Dermis lymphatic vessel endothelial cell (primary cell): ENCODE results near the gene SLC31A1. TPM values are rescaled to one million over a fixed set of nuclear protein-coding genes. Genes with fewer than 3 reads are reported as not detected.

Source experiments
- total RNA-seq: library from RNA; depleted of rRNA; stranded (reverse); fragments of >200 nt; gene quantifications from 2 replicates; pipeline ENCODE4 v1.2.1, GENCODE V29; 2014

The SLC31A1 gene
- total RNA-seq: 12.6 and 13.2 TPM in 2 replicates

GRCh38 chr9:113221003-113221799, at the start of gene SLC31A1, which contains the start of gene FKBP15:
Gene SLC31A1, plus strand, starts transcription at chr9:113221544. Its CDS starts 34,605 bp downstream, at chr9:113256149.
Gene FKBP15, minus strand, starts transcription at chr9:113221277. Its CDS starts 34 bp downstream, at chr9:113221243.

GRCh38 chr9:113275157-113276131, 54.1 kb downstream of the SLC31A1 start, which contains the start of the genes CDC26 and PRPF4:
Gene CDC26, minus strand, starts transcription at chr9:113275572. Its CDS starts 3,065 bp downstream, at chr9:113272507.
Gene PRPF4, plus strand, starts transcription at chr9:113275658. Its CDS starts 86 bp downstream, at chr9:113275744.

GRCh38 chr9:113302792-113303418, 81.6 kb downstream of the SLC31A1 start, which contains the start of gene RNF183:
Gene RNF183, minus strand, starts transcription at chr9:113303376. Its CDS starts 5,192 bp downstream, at chr9:113298184.

Other genes with a start within 250 kb of the SLC31A1 start
- gene ZNF883, start 209.4 kb upstream of the SLC31A1 start, total RNA-seq: 0.17 TPM in 1 of 2 replicates, not detected in the other
- 0.65 and 1.4 TPM in 2 replicates for gene ZFP37, start 164.8 kb upstream of the SLC31A1 start, total RNA-seq
- 4.5 and 7.6 TPM in 2 replicates for gene SLC31A2, start 70.5 kb upstream of the SLC31A1 start, total RNA-seq
- gene FKBP15, start 267 bp upstream of the SLC31A1 start, total RNA-seq: 16.1 and 16.5 TPM in 2 replicates
- gene CDC26, start 54.0 kb downstream of the SLC31A1 start, total RNA-seq: 33.2 and 41.1 TPM in 2 replicates
- gene PRPF4, start 54.1 kb downstream of the SLC31A1 start, total RNA-seq: 14.8 and 21.7 TPM in 2 replicates
- not detected in 2 replicates for gene RNF183, start 81.8 kb downstream of the SLC31A1 start, total RNA-seq
- 0.52 and 0.54 TPM in 2 replicates for gene WDR31, start 118.7 kb downstream of the SLC31A1 start, total RNA-seq
- gene BSPRY, start 128.0 kb downstream of the SLC31A1 start, total RNA-seq: not detected in 2 replicates
- 7.0 and 8.1 TPM in 2 replicates for gene HDHD3, start 155.4 kb downstream of the SLC31A1 start, total RNA-seq
- 11.8 and 12.1 TPM in 2 replicates for gene ALAD, start 179.7 kb downstream of the SLC31A1 start, total RNA-seq
- 26.4 and 38.2 TPM in 2 replicates for gene POLE3, start 189.1 kb downstream of the SLC31A1 start, total RNA-seq
- 0.34 and 0.43 TPM in 2 replicates for gene C9orf43, start 189.2 kb downstream of the SLC31A1 start, total RNA-seq
- gene RGS3, start 242.2 kb downstream of the SLC31A1 start, total RNA-seq: 146 and 222 TPM in 2 replicates